ENCODE measurements around the gene ARHGAP22.
A peak's percentile ranks its signal among the peaks of the same experiment; 100 is the strongest.

The ARHGAP22 gene

GRCh38 chr10:48633381-48634197 is 28.7 kb upstream of the ARHGAP22 start:
- no peak for DNase-seq (ENCODE audit: low read depth)

- DNase-seq (ENCODE audit: low read depth): no peak
Measured at GRCh38 chr10:48632166-48632565, 27.3 kb upstream of the ARHGAP22 start.

- DNase-seq (ENCODE audit: low read depth): no peak
Measured at GRCh38 chr10:48627984-48628609, 23.2 kb upstream of the ARHGAP22 start.

- no peak for DNase-seq (ENCODE audit: low read depth)
Measured at GRCh38 chr10:48626986-48627731, 22.3 kb upstream of the ARHGAP22 start.

GRCh38 chr10:48626447-48626846 is 21.6 kb upstream of the ARHGAP22 start:
- no peak for DNase-seq (ENCODE audit: low read depth)

GRCh38 chr10:48625826-48626134 is 20.9 kb upstream of the ARHGAP22 start:
- DNase-seq (ENCODE audit: low read depth): no peak

- no peak for DNase-seq (ENCODE audit: low read depth)
Measured at GRCh38 chr10:48623607-48624132, 18.8 kb upstream of the ARHGAP22 start.

GRCh38 chr10:48623009-48623408 is 18.1 kb upstream of the ARHGAP22 start:
- no peak for DNase-seq (ENCODE audit: low read depth)

- no peak for DNase-seq (ENCODE audit: low read depth)
Measured at GRCh38 chr10:48620719-48621118, 15.8 kb upstream of the ARHGAP22 start.

GRCh38 chr10:48616436-48616835 is 11.6 kb upstream of the ARHGAP22 start:
- DNase-seq (ENCODE audit: low read depth): no peak

- DNase-seq (ENCODE audit: low read depth): peak; percentile 35
Measured at GRCh38 chr10:48614481-48615390, 9.9 kb upstream of the ARHGAP22 start.

- DNase-seq (ENCODE audit: low read depth): no peak
Measured at GRCh38 chr10:48613016-48613415, 8.1 kb upstream of the ARHGAP22 start.

GRCh38 chr10:48612236-48612943 is 7.5 kb upstream of the ARHGAP22 start:
- no peak for DNase-seq (ENCODE audit: low read depth)

- DNase-seq (ENCODE audit: low read depth): no peak
Measured at GRCh38 chr10:48611133-48611532, 6.3 kb upstream of the ARHGAP22 start.

- no peak for DNase-seq (ENCODE audit: low read depth)
Measured at GRCh38 chr10:48610585-48611093, 5.8 kb upstream of the ARHGAP22 start.

- DNase-seq (ENCODE audit: low read depth): no peak
Measured at GRCh38 chr10:48609899-48610584, 5.2 kb upstream of the ARHGAP22 start.

- no peak for DNase-seq (ENCODE audit: low read depth)
Measured at GRCh38 chr10:48609441-48609840, 4.6 kb upstream of the ARHGAP22 start.

GRCh38 chr10:48608976-48609375 is 4.1 kb upstream of the ARHGAP22 start:
- no peak for DNase-seq (ENCODE audit: low read depth)

GRCh38 chr10:48608279-48608681 is 3.4 kb upstream of the ARHGAP22 start:
- DNase-seq (ENCODE audit: low read depth): no peak

Data from iris pigment epithelial cell (primary cell).